Measurements from ENCODE around the gene CFAP119.

CFAP119 gene

GRCh38 chr16:30785126-30786106 lies 23.6 kb upstream of the CFAP119 start (continued):
- TF ChIP-seq SNAI2 (CRISPR knock-in tag; IDR thresholded peaks at IDR 0.05) (no peak), TSHZ2 (CRISPR knock-in tag; IDR thresholded peaks at IDR 0.05) (no peak)
- TF ChIP-seq, protein P1, sequence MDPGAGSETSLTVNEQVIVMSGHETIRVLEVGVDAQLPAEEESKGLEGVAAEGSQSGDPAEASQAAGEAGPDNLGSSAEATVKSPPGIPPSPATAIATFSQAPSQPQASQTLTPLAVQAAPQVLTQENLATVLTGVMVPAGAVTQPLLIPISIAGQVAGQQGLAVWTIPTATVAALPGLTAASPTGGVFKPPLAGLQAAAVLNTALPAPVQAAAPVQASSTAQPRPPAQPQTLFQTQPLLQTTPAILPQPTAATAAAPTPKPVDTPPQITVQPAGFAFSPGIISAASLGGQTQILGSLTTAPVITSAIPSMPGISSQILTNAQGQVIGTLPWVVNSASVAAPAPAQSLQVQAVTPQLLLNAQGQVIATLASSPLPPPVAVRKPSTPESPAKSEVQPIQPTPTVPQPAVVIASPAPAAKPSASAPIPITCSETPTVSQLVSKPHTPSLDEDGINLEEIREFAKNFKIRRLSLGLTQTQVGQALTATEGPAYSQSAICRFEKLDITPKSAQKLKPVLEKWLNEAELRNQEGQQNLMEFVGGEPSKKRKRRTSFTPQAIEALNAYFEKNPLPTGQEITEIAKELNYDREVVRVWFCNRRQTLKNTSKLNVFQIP (CRISPR knock-in tag; IDR thresholded peaks at IDR 0.05; ENCODE audit: borderline replicate concordance, low read depth), result no peak

DNA sequence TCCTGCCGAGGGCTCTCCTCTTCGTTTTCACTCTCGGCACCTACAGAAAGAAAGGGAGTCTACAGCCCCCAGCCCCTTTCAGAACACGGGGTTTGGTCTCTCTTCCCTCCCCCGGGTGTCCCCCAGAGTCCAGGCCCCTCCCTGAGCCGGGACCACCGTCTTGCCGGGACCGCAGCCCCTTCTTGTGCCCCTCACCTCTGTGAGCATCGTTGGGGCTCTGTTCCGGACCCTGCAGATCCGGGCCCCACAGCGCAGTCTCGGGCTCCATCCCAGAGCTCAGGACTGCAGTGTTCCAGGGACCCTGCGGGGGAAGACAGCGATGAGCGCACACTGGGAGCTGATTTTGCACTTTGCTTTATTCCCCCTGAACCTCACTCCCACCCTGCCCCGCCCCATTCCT lies 22.4 kb upstream of the CFAP119 start:
- no peak for ATAC-seq
- no peak for TF ChIP-seq OSR1 (CRISPR knock-in tag; IDR thresholded peaks at IDR 0.05)
- TF ChIP-seq BACH2 (CRISPR knock-in tag; IDR thresholded peaks at IDR 0.05; ENCODE audit: borderline replicate concordance), result no peak
- no peak for TF ChIP-seq PATZ1 (CRISPR knock-in tag; IDR thresholded peaks at IDR 0.05; ENCODE audit: borderline replicate concordance)
- no peak for TF ChIP-seq CREB5 (CRISPR knock-in tag; IDR thresholded peaks at IDR 0.05; ENCODE audit: low read depth)
- TF ChIP-seq, protein P2, sequence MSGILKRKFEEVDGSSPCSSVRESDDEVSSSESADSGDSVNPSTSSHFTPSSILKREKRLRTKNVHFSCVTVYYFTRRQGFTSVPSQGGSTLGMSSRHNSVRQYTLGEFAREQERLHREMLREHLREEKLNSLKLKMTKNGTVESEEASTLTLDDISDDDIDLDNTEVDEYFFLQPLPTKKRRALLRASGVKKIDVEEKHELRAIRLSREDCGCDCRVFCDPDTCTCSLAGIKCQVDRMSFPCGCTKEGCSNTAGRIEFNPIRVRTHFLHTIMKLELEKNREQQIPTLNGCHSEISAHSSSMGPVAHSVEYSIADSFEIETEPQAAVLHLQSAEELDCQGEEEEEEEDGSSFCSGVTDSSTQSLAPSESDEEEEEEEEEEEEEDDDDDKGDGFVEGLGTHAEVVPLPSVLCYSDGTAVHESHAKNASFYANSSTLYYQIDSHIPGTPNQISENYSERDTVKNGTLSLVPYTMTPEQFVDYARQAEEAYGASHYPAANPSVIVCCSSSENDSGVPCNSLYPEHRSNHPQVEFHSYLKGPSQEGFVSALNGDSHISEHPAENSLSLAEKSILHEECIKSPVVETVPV (CRISPR knock-in tag; IDR thresholded peaks at IDR 0.05), result no peak
- no peak for TF ChIP-seq ESRRG (CRISPR knock-in tag; IDR thresholded peaks at IDR 0.05)
- TF ChIP-seq CSDC2 (CRISPR knock-in tag; IDR thresholded peaks at IDR 0.05), result no peak
- TF ChIP-seq, protein P1 (CRISPR knock-in tag; IDR thresholded peaks at IDR 0.05; ENCODE audit: borderline replicate concordance, low read depth), result no peak
- TF ChIP-seq PPARA (CRISPR knock-in tag; IDR thresholded peaks at IDR 0.05; ENCODE audit: borderline replicate concordance), result no peak
- no peak for TF ChIP-seq ZNF8 (CRISPR knock-in tag; IDR thresholded peaks at IDR 0.05)
- TF ChIP-seq ZFP30 (CRISPR knock-in tag; IDR thresholded peaks at IDR 0.05), result no peak
- no peak for TF ChIP-seq ZNF565 (CRISPR knock-in tag; conservative IDR thresholded peaks at IDR 0.05; ENCODE audit: low read depth)
- no peak for TF ChIP-seq TSHZ2 (CRISPR knock-in tag; IDR thresholded peaks at IDR 0.05)
- no peak for TF ChIP-seq SNAI2 (CRISPR knock-in tag; IDR thresholded peaks at IDR 0.05)
- TF ChIP-seq ISL1 (CRISPR knock-in tag; IDR thresholded peaks at IDR 0.05), result no peak
- TF ChIP-seq ARNTL (CRISPR knock-in tag; IDR thresholded peaks at IDR 0.05; ENCODE audit: borderline replicate concordance, low read depth), result no peak
- no peak for TF ChIP-seq RARB (CRISPR knock-in tag; IDR thresholded peaks at IDR 0.05)
- no peak for TF ChIP-seq ZC3H10 (CRISPR knock-in tag; IDR thresholded peaks at IDR 0.05)

Measured in SK-N-SH treated with all-trans-retinoic acid at 6 μM for 48 hours (cell line).